HepG2 (cell line): ENCODE data around the gene MORF4L2. TPM values are rescaled to one million over a fixed set of nuclear protein-coding genes. Genes with fewer than 3 reads are reported as not detected.

Experiments
- ATM ChIP-seq: fragments of 450-650 bp; IDR thresholded peaks from 2 replicates; pipeline ENCODE4 v1.7.1; 2017; ENCODE audit warnings: mild to moderate bottlenecking, borderline replicate concordance
- KLF9 ChIP-seq: IDR thresholded peaks from 2 replicates; pipeline ENCODE4 v1.6.1; 2016; ENCODE audit warnings: low read depth
- MED1 ChIP-seq: sonication (generic); formaldehyde crosslinking; IDR thresholded peaks from 2 replicates; pipeline ENCODE4 v1.4.0; 2020; ENCODE audit warnings: missing genetic modification reagents
- NR2C2 ChIP-seq: sonication (generic); formaldehyde crosslinking; IDR thresholded peaks from 2 replicates; pipeline ENCODE4 v1.4.0; 2020; ENCODE audit warnings: missing genetic modification reagents, mild to moderate bottlenecking, moderate library complexity, borderline replicate concordance
- ZBTB7A ChIP-seq: sonication (generic); formaldehyde crosslinking; IDR thresholded peaks from 2 replicates; pipeline ENCODE4 v1.8.0; 2022; ENCODE audit warnings: mild to moderate bottlenecking, missing genetic modification reagents
- ZFX ChIP-seq: sonication (generic); formaldehyde crosslinking; IDR thresholded peaks from 2 replicates; pipeline ENCODE4 v1.4.0; 2020; ENCODE audit warnings: mild to moderate bottlenecking, low read depth, missing genetic modification reagents, moderate library complexity
- ZMYM2 ChIP-seq: sonication (generic); formaldehyde crosslinking; IDR thresholded peaks from 2 replicates; pipeline ENCODE4 v1.8.0; 2022; ENCODE audit warnings: mild to moderate bottlenecking, missing genetic modification reagents
- ZNF44 ChIP-seq: sonication (generic); formaldehyde crosslinking; IDR thresholded peaks from 2 replicates; pipeline ENCODE4 v1.5.1; 2020; ENCODE audit warnings: mild to moderate bottlenecking, missing genetic modification reagents
- ZNF879 ChIP-seq: sonication (generic); formaldehyde crosslinking; IDR thresholded peaks from 2 replicates; pipeline ENCODE4 v1.8.1; 2023; ENCODE audit warnings: missing genetic modification reagents
- polyA plus RNA-seq, 8 experiments: library from polyadenylated mRNA; depleted of rRNA in 3 of 8; stranded (reverse) in 7 of 8; unstranded in 1 of 8; fragments of >200 nt; fragmentation: Illumina TruSeq in 4 of 8; extraction: Trizol in 4 of 8; gene quantifications; 2 replicates each; pipeline versions ENCODE4 v1.2.1 to v1.2.3, GENCODE V29; 2011 to 2016; ENCODE audit warnings: low read depth in 4 of 8, missing spikeins in 1 of 8, mixed read lengths in 1 of 8; ENCODE audit not compliant: insufficient read depth in 1 of 8
- total RNA-seq, 5 experiments: library from RNA; depleted of rRNA; stranded (reverse); fragments of >200 nt; fragmentation: Illumina TruSeq; extraction: Trizol; gene quantifications; 2 replicates each; pipeline ENCODE4 v1.2.3, GENCODE V29; 2016; ENCODE audit warnings: low read depth in 1 of 5
- TF ChIP-seq, protein P1 (sequence below): sonication (generic); formaldehyde crosslinking; IDR thresholded peaks from 2 replicates; pipeline ENCODE4 v1.5.1; 2020; ENCODE audit warnings: mild to moderate bottlenecking, missing genetic modification reagents
- TF ChIP-seq, protein P2 (sequence below): sonication (generic); formaldehyde crosslinking; IDR thresholded peaks from 2 replicates; pipeline ENCODE4 v1.5.1; 2020; ENCODE audit warnings: mild to moderate bottlenecking, missing genetic modification reagents, moderate library complexity
- TF ChIP-seq, protein P3 (sequence below): sonication (generic); formaldehyde crosslinking; IDR thresholded peaks from 2 replicates; pipeline ENCODE4 v1.4.0; 2020; ENCODE audit warnings: mild to moderate bottlenecking, missing genetic modification reagents
- TF ChIP-seq, protein P4 (sequence below): sonication (generic); formaldehyde crosslinking; IDR thresholded peaks from 2 replicates; pipeline ENCODE4 v1.4.0; 2020; ENCODE audit warnings: missing genetic modification reagents
- TF ChIP-seq, protein P5 (sequence below), 2 experiments: sonication (generic) in 1 of 2; formaldehyde crosslinking in 1 of 2; IDR thresholded peaks; 2 replicates each; pipeline versions ENCODE4 v1.4.0 to v1.6.1; 2016 to 2020; ENCODE audit warnings: borderline replicate concordance in 1 of 2, low read depth in 1 of 2, mild to moderate bottlenecking in 1 of 2, missing genetic modification reagents in 1 of 2

Gene MORF4L2
- total and polyA plus RNA-seq, 2 of the 13 experiments (the other 11 are each of a cell fraction or from before 2014, with no cell fraction given), result 358 to 469 TPM

DNA sequence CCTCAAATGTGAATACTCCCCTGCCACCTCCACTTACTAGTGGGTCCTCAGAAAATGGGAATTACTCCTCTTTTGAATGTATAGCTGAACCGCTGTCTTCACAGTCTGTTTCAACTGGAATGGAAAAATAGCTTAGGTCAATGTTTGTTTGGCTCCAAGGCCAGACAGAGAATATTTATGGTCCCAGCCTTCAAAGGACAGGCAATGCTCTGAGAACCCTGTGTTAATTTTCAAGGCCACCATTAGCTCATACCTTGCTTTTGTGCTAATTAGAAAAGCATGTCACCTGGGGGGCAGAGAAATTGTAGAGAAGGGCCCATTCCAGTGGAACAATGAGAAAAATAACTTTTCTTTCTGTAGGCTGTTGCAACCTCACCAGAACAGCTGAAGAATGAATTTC is 4.6 kb upstream of the MORF4L2 start (continued):
- TF ChIP-seq ATM, result no peak
- no peak for TF ChIP-seq ZNF879 (CRISPR knock-in tag)
- TF ChIP-seq ZBTB7A (CRISPR knock-in tag), result no peak
- TF ChIP-seq ZNF44 (CRISPR knock-in tag), result no peak
- no peak for TF ChIP-seq ZMYM2 (CRISPR knock-in tag)
- TF ChIP-seq, protein P1, sequence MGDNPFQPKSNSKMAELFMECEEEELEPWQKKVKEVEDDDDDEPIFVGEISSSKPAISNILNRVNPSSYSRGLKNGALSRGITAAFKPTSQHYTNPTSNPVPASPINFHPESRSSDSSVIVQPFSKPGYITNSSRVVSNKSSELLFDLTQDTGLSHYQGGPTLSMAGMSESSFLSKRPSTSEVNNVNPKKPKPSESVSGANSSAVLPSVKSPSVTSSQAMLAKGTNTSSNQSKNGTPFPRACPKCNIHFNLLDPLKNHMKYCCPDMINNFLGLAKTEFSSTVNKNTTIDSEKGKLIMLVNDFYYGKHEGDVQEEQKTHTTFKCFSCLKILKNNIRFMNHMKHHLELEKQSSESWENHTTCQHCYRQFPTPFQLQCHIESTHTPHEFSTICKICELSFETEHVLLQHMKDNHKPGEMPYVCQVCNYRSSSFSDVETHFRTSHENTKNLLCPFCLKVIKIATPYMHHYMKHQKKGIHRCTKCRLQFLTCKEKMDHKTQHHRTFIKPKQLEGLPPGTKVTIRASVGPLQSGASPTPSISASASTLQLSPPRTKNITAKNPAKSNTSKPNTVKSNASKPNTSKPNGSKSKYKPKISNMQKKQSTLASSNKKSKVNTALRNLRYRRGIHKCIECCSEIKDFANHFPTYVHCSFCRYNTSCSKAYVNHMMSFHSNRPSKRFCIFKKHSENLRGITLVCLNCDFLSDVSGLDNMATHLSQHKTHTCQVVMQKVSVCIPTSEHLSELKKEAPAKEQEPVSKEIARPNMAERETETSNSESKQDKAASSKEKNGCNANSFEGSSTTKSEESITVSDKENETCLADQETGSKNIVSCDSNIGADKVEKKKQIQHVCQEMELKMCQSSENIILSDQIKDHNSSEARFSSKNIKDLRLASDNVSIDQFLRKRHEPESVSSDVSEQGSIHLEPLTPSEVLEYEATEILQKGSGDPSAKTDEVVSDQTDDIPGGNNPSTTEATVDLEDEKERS (CRISPR knock-in tag), result no peak
- TF ChIP-seq, protein P2, sequence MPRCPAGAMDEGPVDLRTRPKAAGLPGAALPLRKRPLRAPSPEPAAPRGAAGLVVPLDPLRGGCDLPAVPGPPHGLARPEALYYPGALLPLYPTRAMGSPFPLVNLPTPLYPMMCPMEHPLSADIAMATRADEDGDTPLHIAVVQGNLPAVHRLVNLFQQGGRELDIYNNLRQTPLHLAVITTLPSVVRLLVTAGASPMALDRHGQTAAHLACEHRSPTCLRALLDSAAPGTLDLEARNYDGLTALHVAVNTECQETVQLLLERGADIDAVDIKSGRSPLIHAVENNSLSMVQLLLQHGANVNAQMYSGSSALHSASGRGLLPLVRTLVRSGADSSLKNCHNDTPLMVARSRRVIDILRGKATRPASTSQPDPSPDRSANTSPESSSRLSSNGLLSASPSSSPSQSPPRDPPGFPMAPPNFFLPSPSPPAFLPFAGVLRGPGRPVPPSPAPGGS (CRISPR knock-in tag), result no peak
- no peak for TF ChIP-seq ZFX (CRISPR knock-in tag)
- TF ChIP-seq KLF9 (CRISPR knock-in tag), result no peak
- TF ChIP-seq, protein P3, sequence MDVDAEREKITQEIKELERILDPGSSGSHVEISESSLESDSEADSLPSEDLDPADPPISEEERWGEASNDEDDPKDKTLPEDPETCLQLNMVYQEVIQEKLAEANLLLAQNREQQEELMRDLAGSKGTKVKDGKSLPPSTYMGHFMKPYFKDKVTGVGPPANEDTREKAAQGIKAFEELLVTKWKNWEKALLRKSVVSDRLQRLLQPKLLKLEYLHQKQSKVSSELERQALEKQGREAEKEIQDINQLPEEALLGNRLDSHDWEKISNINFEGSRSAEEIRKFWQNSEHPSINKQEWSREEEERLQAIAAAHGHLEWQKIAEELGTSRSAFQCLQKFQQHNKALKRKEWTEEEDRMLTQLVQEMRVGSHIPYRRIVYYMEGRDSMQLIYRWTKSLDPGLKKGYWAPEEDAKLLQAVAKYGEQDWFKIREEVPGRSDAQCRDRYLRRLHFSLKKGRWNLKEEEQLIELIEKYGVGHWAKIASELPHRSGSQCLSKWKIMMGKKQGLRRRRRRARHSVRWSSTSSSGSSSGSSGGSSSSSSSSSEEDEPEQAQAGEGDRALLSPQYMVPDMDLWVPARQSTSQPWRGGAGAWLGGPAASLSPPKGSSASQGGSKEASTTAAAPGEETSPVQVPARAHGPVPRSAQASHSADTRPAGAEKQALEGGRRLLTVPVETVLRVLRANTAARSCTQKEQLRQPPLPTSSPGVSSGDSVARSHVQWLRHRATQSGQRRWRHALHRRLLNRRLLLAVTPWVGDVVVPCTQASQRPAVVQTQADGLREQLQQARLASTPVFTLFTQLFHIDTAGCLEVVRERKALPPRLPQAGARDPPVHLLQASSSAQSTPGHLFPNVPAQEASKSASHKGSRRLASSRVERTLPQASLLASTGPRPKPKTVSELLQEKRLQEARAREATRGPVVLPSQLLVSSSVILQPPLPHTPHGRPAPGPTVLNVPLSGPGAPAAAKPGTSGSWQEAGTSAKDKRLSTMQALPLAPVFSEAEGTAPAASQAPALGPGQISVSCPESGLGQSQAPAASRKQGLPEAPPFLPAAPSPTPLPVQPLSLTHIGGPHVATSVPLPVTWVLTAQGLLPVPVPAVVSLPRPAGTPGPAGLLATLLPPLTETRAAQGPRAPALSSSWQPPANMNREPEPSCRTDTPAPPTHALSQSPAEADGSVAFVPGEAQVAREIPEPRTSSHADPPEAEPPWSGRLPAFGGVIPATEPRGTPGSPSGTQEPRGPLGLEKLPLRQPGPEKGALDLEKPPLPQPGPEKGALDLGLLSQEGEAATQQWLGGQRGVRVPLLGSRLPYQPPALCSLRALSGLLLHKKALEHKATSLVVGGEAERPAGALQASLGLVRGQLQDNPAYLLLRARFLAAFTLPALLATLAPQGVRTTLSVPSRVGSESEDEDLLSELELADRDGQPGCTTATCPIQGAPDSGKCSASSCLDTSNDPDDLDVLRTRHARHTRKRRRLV, result no peak
- TF ChIP-seq, protein P4, sequence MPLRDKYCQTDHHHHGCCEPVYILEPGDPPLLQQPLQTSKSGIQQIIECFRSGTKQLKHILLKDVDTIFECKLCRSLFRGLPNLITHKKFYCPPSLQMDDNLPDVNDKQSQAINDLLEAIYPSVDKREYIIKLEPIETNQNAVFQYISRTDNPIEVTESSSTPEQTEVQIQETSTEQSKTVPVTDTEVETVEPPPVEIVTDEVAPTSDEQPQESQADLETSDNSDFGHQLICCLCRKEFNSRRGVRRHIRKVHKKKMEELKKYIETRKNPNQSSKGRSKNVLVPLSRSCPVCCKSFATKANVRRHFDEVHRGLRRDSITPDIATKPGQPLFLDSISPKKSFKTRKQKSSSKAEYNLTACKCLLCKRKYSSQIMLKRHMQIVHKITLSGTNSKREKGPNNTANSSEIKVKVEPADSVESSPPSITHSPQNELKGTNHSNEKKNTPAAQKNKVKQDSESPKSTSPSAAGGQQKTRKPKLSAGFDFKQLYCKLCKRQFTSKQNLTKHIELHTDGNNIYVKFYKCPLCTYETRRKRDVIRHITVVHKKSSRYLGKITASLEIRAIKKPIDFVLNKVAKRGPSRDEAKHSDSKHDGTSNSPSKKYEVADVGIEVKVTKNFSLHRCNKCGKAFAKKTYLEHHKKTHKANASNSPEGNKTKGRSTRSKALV (CRISPR knock-in tag), result no peak
- TF ChIP-seq NR2C2 (CRISPR knock-in tag), result no peak
- TF ChIP-seq, protein P5, sequence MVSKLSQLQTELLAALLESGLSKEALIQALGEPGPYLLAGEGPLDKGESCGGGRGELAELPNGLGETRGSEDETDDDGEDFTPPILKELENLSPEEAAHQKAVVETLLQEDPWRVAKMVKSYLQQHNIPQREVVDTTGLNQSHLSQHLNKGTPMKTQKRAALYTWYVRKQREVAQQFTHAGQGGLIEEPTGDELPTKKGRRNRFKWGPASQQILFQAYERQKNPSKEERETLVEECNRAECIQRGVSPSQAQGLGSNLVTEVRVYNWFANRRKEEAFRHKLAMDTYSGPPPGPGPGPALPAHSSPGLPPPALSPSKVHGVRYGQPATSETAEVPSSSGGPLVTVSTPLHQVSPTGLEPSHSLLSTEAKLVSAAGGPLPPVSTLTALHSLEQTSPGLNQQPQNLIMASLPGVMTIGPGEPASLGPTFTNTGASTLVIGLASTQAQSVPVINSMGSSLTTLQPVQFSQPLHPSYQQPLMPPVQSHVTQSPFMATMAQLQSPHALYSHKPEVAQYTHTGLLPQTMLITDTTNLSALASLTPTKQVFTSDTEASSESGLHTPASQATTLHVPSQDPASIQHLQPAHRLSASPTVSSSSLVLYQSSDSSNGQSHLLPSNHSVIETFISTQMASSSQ (IDR thresholded peaks at IDR 0.05; ENCODE audit: low read depth), result no peak
- TF ChIP-seq, protein P5 (CRISPR knock-in tag; IDR thresholded peaks at IDR 0.05; ENCODE audit: borderline replicate concordance), result no peak
- peak; percentile 44 for TF ChIP-seq MED1 (CRISPR knock-in tag)
